HEK293 (cell line): Measurements from ENCODE around the gene PPP1R18.
A peak's percentile ranks its signal among the peaks of the same experiment; 100 is the strongest.

ENCODE experiments used
- CTCF ChIA-PET: fragments of 350-600 bp; formaldehyde crosslinking; extraction: SDS; loops from one replicate; lab custom pipeline; 2021; ENCODE audit warnings: antibody characterized with exemption; lab: Yijun Ruan, JAX
- POLR2A ChIA-PET: fragments of 300-600 bp; formaldehyde crosslinking; extraction: SDS; loops from one replicate; lab custom pipeline; 2020; ENCODE audit warnings: antibody characterized with exemption, inconsistent platforms; lab: Yijun Ruan, JAX
- H3K27ac ChIP-seq: fragments of 200-500 bp; sonication (Bioruptor generic); 2 replicates; pipeline ENCODE4 v1.5.1; 2014; ENCODE audit warnings: low read depth, low read length, control low read depth, inconsistent platforms; ENCODE audit errors: extremely low read depth
- H3K36me3 ChIP-seq, 2 experiments: fragments of 200-500 bp in 1 of 2; sonication (Bioruptor generic) in 1 of 2; 1 replicate in 1 of 2; 2 replicates in 1 of 2; pipeline ENCODE4 v1.5.1; 2014 to 2017; ENCODE audit warnings: inconsistent platforms in 2 of 2, low read length in 2 of 2; ENCODE audit not compliant: control insufficient read depth in 2 of 2, insufficient read depth in 1 of 2
- H3K4me1 ChIP-seq: fragments of 200-500 bp; sonication (Bioruptor generic); 2 replicates; pipeline ENCODE4 v1.5.1; 2014; ENCODE audit warnings: mild to moderate bottlenecking, low read length, inconsistent platforms; ENCODE audit not compliant: control insufficient read depth, insufficient read depth
- H3K4me3 ChIP-seq: 2 replicates; pipeline ENCODE4 v1.5.1; 2011; ENCODE audit warnings: low read depth, mild to moderate bottlenecking, control low read depth, low read length, moderate library complexity
- H3K9me3 ChIP-seq: fragments of 200-500 bp; sonication (Bioruptor generic); 2 replicates; pipeline ENCODE4 v1.5.1; 2014; ENCODE audit warnings: low read depth, low read length, inconsistent platforms; ENCODE audit not compliant: control insufficient read depth, insufficient read depth
- INSM2 ChIP-seq: fragments of 450-650 bp; formaldehyde crosslinking; IDR thresholded peaks from 2 replicates; pipeline ENCODE4 v1.5.1; 2016; ENCODE audit warnings: missing biosample characterization, missing genetic modification characterization
- KLF7 ChIP-seq: fragments of 450-650 bp; formaldehyde crosslinking; IDR thresholded peaks from 2 replicates; pipeline ENCODE4 v1.5.1; 2016; ENCODE audit warnings: missing biosample characterization, missing genetic modification characterization, borderline replicate concordance
- PRDM1 ChIP-seq: fragments of 450-650 bp; formaldehyde crosslinking; IDR thresholded peaks from 2 replicates; pipeline ENCODE4; 2016; ENCODE audit warnings: missing biosample characterization, missing genetic modification characterization
- SP3 ChIP-seq: fragments of 450-650 bp; formaldehyde crosslinking; IDR thresholded peaks from 2 replicates; pipeline ENCODE4 v1.5.1; 2016; ENCODE audit warnings: missing biosample characterization, missing genetic modification characterization
- TCF7L2 ChIP-seq: IDR thresholded peaks from 2 replicates; pipeline ENCODE4 v1.6.1; 2011; ENCODE audit warnings: low read depth, mild to moderate bottlenecking, inconsistent platforms, low read length, moderate library complexity, borderline replicate concordance
- WT1 ChIP-seq: fragments of 450-650 bp; formaldehyde crosslinking; IDR thresholded peaks from 2 replicates; pipeline ENCODE4 v1.5.1; 2016; ENCODE audit warnings: missing biosample characterization, missing genetic modification characterization
- ZBTB20 ChIP-seq: fragments of 450-650 bp; formaldehyde crosslinking; IDR thresholded peaks from 2 replicates; pipeline ENCODE4 v1.5.1; 2016; ENCODE audit warnings: missing biosample characterization, missing genetic modification characterization
- ZBTB49 ChIP-seq: fragments of 450-650 bp; formaldehyde crosslinking; IDR thresholded peaks from 2 replicates; pipeline ENCODE4 v1.5.1; 2016; ENCODE audit warnings: missing biosample characterization, missing genetic modification characterization, low read depth
- ZNF133 ChIP-seq: fragments of 450-650 bp; formaldehyde crosslinking; IDR thresholded peaks from 2 replicates; pipeline ENCODE4 v1.5.1; 2016; ENCODE audit warnings: missing biosample characterization, missing genetic modification characterization
- ZNF2 ChIP-seq: fragments of 450-650 bp; formaldehyde crosslinking; IDR thresholded peaks from 2 replicates; pipeline ENCODE4 v1.5.1; 2016; ENCODE audit warnings: missing biosample characterization, missing genetic modification characterization
- ZNF214 ChIP-seq: fragments of 450-650 bp; formaldehyde crosslinking; IDR thresholded peaks from 2 replicates; pipeline ENCODE4 v1.5.1; 2017; ENCODE audit warnings: missing biosample characterization, mild to moderate bottlenecking, missing genetic modification characterization, borderline replicate concordance
- ZNF335 ChIP-seq: fragments of 450-650 bp; formaldehyde crosslinking; conservative IDR thresholded peaks from 2 replicates; pipeline ENCODE4 v1.5.1; 2016; ENCODE audit warnings: missing biosample characterization, missing genetic modification characterization
- ZNF341 ChIP-seq: fragments of 450-650 bp; formaldehyde crosslinking; IDR thresholded peaks from 2 replicates; pipeline ENCODE4; 2016; ENCODE audit warnings: low read depth, missing biosample characterization, missing genetic modification characterization
- ZNF350 ChIP-seq: fragments of 450-650 bp; formaldehyde crosslinking; IDR thresholded peaks from 2 replicates; pipeline ENCODE4 v1.5.0; 2017; ENCODE audit warnings: missing biosample characterization, mild to moderate bottlenecking, missing genetic modification characterization
- ZNF366 ChIP-seq: fragments of 450-650 bp; formaldehyde crosslinking; conservative IDR thresholded peaks from 2 replicates; pipeline ENCODE4 v1.5.1; 2016; ENCODE audit warnings: missing biosample characterization, missing genetic modification characterization
- ZNF544 ChIP-seq: fragments of 450-650 bp; formaldehyde crosslinking; IDR thresholded peaks from 2 replicates; pipeline ENCODE4 v1.5.0; 2017; ENCODE audit warnings: missing biosample characterization, missing genetic modification characterization
- ZNF664 ChIP-seq: fragments of 450-650 bp; formaldehyde crosslinking; IDR thresholded peaks from 2 replicates; pipeline ENCODE4 v1.5.1; 2016; ENCODE audit warnings: missing biosample characterization, missing genetic modification characterization
- ZNF692 ChIP-seq: fragments of 450-650 bp; formaldehyde crosslinking; IDR thresholded peaks from 2 replicates; pipeline ENCODE4 v1.5.1; 2016; ENCODE audit warnings: missing biosample characterization, missing genetic modification characterization
- ZNF701 ChIP-seq: fragments of 450-650 bp; formaldehyde crosslinking; IDR thresholded peaks from 2 replicates; pipeline ENCODE4 v1.5.1; 2016; ENCODE audit warnings: missing biosample characterization, missing genetic modification characterization
- ZNF791 ChIP-seq: fragments of 450-650 bp; formaldehyde crosslinking; IDR thresholded peaks from 2 replicates; pipeline ENCODE4 v1.5.1; 2016; ENCODE audit warnings: missing biosample characterization, missing genetic modification characterization
- ZSCAN30 ChIP-seq: fragments of 450-650 bp; IDR thresholded peaks from 2 replicates; pipeline ENCODE4 v1.5.1; 2018; ENCODE audit warnings: missing biosample characterization, mild to moderate bottlenecking, missing genetic modification characterization, moderate library complexity
- ZSCAN4 ChIP-seq: fragments of 450-650 bp; formaldehyde crosslinking; IDR thresholded peaks from 2 replicates; pipeline ENCODE4 v1.5.1; 2017; ENCODE audit warnings: missing biosample characterization, missing genetic modification characterization

Gene PPP1R18

GRCh38 chr6:30719791-30720737 lies 33.6 kb upstream of the PPP1R18 start, which contains the start of gene TUBB (continued):
- TF ChIP-seq INSM2 (tag by site-specific recombination) (0 out of 2 replicates have a peak, but pooled peaks have one; percentile 28), ZSCAN30 (tag by site-specific recombination) (peak; percentile 54; the same call in 1 of the 2 replicates), ZNF366 (tag by site-specific recombination) (peak; percentile 96), ZNF544 (tag by site-specific recombination) (no peak), ZSCAN4 (tag by site-specific recombination) (0 out of 2 replicates have a peak, but pooled peaks have one; percentile 14), ZNF133 (tag by site-specific recombination) (no peak), ZNF2 (0 out of 2 replicates have a peak, but pooled peaks have one; percentile 42), ZBTB20 (tag by site-specific recombination) (peak; percentile 45; the same call in 1 of the 2 replicates), PRDM1 (tag by site-specific recombination) (peak; percentile 96), ZNF701 (no peak), ZNF341 (tag by site-specific recombination) (peak; percentile 37), KLF7 (0 out of 2 replicates have a peak, but pooled peaks have one; percentile 32)
- TF ChIP-seq, all 188 proteins: peak for 38

- peak overlapping the region; percentile 47 for H3K4me3 ChIP-seq
- H3K27ac ChIP-seq: peak overlapping the region; percentile 76
- H3K9me3 ChIP-seq: no peaks in the 10 kb centered on the region
- TF ChIP-seq SP3 (tag by site-specific recombination) (no peak), ZNF350 (tag by site-specific recombination) (no peak), PRDM1 (tag by site-specific recombination) (0 out of 2 replicates have a peak, but pooled peaks have one; percentile 24), ZNF335 (peak; percentile 56), ZBTB49 (no peak), ZNF692 (0 out of 2 replicates have a peak, but pooled peaks have one; percentile 7), ZNF664 (tag by site-specific recombination) (no peak), WT1 (tag by site-specific recombination) (no peak), ZNF791 (tag by site-specific recombination) (no peak), ZNF214 (tag by site-specific recombination) (no peak), TCF7L2 (no peak)
- H3K4me1 ChIP-seq: peaks cover 6% of the 10 kb centered on the region
- ChIA-PET CTCF (interaction anchor here (0.5 to 18.7 kb wide), 11 partner anchors 10 to 418 kb away, joined by 3 to 692 read pairs (median 3); partner anchors contain the start of genes DHX16 and FLOT1), POLR2A (interaction anchor here (0.7 to 10.1 kb wide), 6 partner anchors 16 to 263 kb away, joined by 3 to 235 read pairs (median 16); partner anchors contain the start of genes FLOT1, IER3 and NRM)
- peaks cover 24 to 45% of the 10 kb centered on the region in 2 experiments for H3K36me3 ChIP-seq
Observed at GRCh38 chr6:30719356-30719755, 32.9 kb upstream of the PPP1R18 start.
